Fibroblast of skin of left biceps (primary cell): ENCODE measurements around the gene ZCCHC7.
"Not testable (repeated sequence)": the region's sequence is repeated elsewhere in the genome, so short reads cannot be mapped to it uniquely, and the experiment has no call there.

ENCODE experiments used
- DNase-seq, 2 experiments: peaks; one replicate each; pipeline ENCODE4 v3.0.0-alpha.2; 2013; ENCODE audit warnings: low read depth in 2 of 2

The ZCCHC7 gene

GRCh38 chr9:37119907-37120842, at the start of gene ZCCHC7:
Gene ZCCHC7 (plus strand): TSS chr9:37120574.
- peak; percentile 84 for DNase-seq

GRCh38 chr9:37074790-37075189, 45.6 kb upstream of the ZCCHC7 start:
- not testable (repeated sequence) for DNase-seq

GRCh38 chr9:37079370-37080164, 40.8 kb upstream of the ZCCHC7 start:
- peak; percentile 75 to 76 for DNase-seq

GRCh38 chr9:37080165-37080628, 40.2 kb upstream of the ZCCHC7 start:
- not testable (repeated sequence) for DNase-seq

DNA sequence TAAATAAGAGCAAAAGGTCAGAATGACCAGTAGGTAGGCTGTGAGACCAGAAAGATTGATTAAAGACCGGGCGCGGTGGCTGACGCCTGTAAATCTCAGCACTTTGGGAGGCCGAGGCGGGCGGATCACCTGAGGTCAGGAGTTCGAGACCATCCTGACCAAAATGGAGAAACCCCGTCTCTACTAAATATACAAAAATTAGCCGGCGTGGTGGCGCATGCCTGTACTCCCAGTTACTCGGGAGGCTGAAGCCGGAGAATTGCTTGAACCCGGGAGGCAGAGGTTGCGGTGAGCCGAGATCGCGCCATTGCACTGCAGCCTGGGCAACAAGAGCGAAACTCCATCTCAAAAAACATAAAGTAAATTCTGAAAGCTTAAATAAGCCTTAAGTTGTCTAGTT, 38.9 kb upstream of the ZCCHC7 start:
- not testable (repeated sequence) for DNase-seq

DNA sequence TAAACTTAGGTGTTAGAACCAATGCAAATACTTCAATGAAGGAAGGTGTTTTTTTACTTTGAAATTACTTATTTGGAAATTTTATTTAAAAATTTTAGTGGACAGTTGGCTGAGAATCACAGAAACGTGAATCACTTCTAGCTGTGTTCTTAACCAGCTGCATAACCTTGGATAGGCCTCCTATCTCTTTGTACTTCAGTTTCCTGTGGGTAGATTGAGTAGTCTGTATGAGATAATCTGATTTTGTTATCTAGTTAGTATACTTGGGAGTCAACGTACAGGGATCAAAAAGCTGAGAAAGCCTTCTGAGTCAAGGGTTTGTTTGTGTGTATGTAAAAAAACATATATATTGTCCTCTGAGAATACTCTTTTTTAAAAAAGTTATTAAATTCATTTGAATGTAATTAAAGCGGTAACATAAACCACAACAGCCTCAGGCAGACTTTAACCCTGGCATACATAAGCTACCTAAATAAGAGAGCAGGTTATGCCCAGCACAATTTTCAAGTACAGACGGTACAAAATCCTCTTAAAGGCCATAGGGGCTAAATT, 38.1 kb upstream of the ZCCHC7 start:
- DNase-seq, result no peak

GRCh38 chr9:37083654-37084053, 36.7 kb upstream of the ZCCHC7 start:
- DNase-seq, result no peak

DNA sequence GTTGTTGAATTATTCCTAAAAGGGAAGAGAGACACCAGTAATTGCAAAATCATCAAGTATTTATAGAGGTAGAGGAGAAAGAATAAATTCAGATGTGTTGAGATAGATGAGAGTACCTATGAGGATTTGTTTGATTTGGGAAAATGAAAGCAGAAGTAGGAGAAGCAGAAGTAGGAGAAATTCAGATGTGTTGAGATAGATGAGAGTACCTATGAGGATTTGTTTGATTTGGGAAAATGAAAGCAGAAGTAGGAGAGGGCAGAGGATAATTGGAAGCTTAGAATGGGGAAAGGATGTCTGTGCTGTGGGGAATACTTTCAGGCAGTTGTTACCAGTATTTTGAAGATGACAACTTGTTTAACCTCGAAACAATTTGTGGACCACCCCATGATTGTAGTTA, 35.1 kb upstream of the ZCCHC7 start:
- DNase-seq, result no peak

DNA sequence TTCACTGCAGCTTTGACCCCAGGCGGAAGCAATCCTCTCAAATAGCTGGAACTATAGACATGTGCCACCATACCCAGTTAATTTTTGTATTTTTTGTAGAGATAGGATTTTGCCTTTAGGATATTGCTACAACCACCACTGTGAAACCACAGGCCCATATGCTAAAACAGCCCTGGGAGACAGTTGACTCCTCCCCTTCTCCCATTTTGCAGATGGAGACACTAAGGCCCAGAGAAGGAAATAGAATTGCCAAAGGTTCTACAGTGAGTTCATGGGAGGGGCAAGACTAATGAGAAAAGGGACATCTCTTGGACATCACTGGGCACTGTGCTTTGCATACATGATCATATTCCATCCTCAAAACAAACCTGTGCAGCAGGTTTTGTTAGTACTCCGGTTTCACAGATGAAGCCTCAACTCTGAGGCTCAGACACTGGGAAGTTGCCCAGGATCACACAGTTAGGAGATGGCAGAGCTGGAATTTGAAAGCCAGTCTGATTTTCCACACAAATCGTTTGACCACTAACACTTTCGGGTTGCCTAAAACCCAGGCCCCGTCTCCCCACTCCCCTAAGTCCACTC, 27.6 kb upstream of the ZCCHC7 start:
- not testable (repeated sequence) for DNase-seq

- DNase-seq, result no peak
Observed at GRCh38 chr9:37094751-37095150, 25.6 kb upstream of the ZCCHC7 start.

- DNase-seq, result no peak
Observed at GRCh38 chr9:37096628-37097027, 23.7 kb upstream of the ZCCHC7 start.

DNA sequence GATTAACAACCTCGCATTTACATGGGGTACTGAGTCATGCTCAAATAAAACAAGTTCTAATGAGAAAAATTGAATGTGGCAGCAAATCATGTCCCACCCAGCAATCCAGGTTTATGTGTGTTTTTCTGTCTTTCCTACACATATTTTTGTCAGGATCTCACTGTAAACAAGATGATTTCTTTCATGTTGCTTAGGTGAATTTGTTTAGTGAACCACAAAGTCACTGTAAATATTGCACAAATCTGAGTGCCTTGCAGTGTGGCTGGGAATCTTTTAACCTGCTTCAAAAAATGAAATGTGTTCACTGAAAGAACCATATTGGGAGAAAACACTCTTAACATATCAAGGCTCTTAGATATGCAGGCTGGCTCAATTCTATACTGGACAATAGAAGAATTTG, 23.1 kb upstream of the ZCCHC7 start:
- DNase-seq, result no peak

DNA sequence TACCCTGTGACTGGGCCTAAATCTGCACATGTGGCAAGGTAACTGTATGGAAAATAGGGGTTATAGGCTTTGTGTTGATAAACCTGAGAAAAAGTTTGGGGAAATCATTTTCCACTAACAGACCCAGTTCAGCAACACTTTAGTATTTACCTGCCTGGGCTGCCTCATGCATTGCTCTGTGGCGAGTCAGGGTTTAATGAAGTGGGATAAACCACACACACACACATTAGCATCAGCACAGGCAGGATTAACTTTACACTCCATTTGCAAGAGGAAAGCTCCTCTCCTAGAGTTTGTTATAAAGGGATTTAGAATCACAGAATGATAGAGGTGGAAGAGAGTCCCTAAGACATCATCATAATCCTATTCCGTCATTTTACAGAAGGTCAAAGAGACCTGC, 20.0 kb upstream of the ZCCHC7 start:
- no peak for DNase-seq

- no peak for DNase-seq
Observed at GRCh38 chr9:37100741-37101140, 19.6 kb upstream of the ZCCHC7 start.

DNA sequence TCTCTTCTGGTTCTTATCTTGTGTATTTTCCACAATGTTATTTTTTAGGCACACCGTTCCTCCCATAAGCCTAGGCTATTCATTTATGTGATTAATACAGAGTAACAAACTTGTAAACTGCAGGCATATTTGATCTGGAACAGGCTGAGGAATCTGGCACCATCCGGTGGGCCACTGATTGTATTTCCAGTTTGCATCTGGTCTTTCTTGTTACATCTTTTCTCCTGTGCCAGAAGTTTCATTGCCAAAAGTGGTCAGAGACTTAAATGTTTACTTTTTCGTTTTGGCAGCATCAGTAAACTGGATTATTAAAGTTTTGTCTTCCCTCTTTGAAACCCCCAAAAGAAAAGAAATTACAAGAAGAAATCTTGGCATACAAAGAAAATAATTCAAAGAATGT, 17.9 kb upstream of the ZCCHC7 start:
- no peak for DNase-seq

- DNase-seq, result peak in 1 of 2 experiments; percentile 47
Observed at GRCh38 chr9:37104183-37104889, 16.0 kb upstream of the ZCCHC7 start.

GRCh38 chr9:37105234-37105633, 15.1 kb upstream of the ZCCHC7 start:
- peak; percentile 13 to 36 for DNase-seq

- no peak for DNase-seq
Observed at GRCh38 chr9:37107701-37108100, 12.7 kb upstream of the ZCCHC7 start.

GRCh38 chr9:37114442-37114841, 5.9 kb upstream of the ZCCHC7 start:
- not testable (repeated sequence) for DNase-seq

GRCh38 chr9:37117956-37118355, 2.4 kb upstream of the ZCCHC7 start:
- DNase-seq, result no peak

GRCh38 chr9:37119360-37119759, 1.0 kb upstream of the ZCCHC7 start:
- DNase-seq, result no peak
